HCT116 (cell line): ENCODE results near the gene ITGA11. TPM values are rescaled to one million over a fixed set of nuclear protein-coding genes. Genes with fewer than 3 reads are reported as not detected.

Experiments
- ATAC-seq: fragments of 200-7000 bp; cut with Tn5 transposase; 2 replicates; pipeline ENCODE4 v1.9.1; 2020; ENCODE audit warnings: mild to moderate bottlenecking, moderate library complexity
- BruUV-seq: library from RNA; stranded (reverse); fragments of 400-500 nt; replicated peaks from 2 replicates; lab custom pipeline; 2021; lab: Mats Ljungman, UMichigan
- CTCF ChIA-PET: fragments of 300-600 bp; sonication (Branson Sonifier 250); formaldehyde crosslinking; loops from one replicate; lab custom pipeline; 2021; ENCODE audit warnings: antibody characterized with exemption; lab: Charles Lee
- POLR2A ChIA-PET: fragments of 300-600, 350-600 bp; sonication (Branson Sonifier 250); formaldehyde crosslinking; loops from one replicate; lab custom pipeline; 2021; ENCODE audit warnings: antibody characterized with exemption; lab: Charles Lee
- RAD21 ChIA-PET, 2 experiments: fragments of 300-600 bp; sonication (Branson Sonifier 250); formaldehyde crosslinking; loops; one replicate each; lab custom pipeline; 2023; ENCODE audit warnings: low total read pairs in 2 of 2; ENCODE audit not compliant: uncharacterized antibody in 2 of 2, unreplicated experiment in 2 of 2, low non-redundant PET in 1 of 2; lab: Charles Lee
- DNase-seq: peaks from one replicate; pipeline ENCODE4 v3.0.0-alpha.2; 2010; ENCODE audit warnings: low read depth, low spot score
- H2AFZ ChIP-seq: fragments of 200-600 bp; shearing (Covaris generic), sonication (generic); 2 replicates; pipeline ENCODE4 v1.6.1; 2017; ENCODE audit warnings: low read depth, mixed run types, mixed read lengths, antibody characterized with exemption, low read length; ENCODE audit not compliant: poor library complexity, severe bottlenecking
- H3K27ac ChIP-seq: 2 replicates; pipeline ENCODE4 v1.5.1; 2012; ENCODE audit warnings: low read depth, low read length
- H3K27me3 ChIP-seq: fragments of 200-600 bp; sonication (generic); 2 replicates; pipeline ENCODE4 v1.6.1; 2016; ENCODE audit warnings: mixed run types, low read length, mixed read lengths; ENCODE audit not compliant: insufficient read depth
- H3K36me3 ChIP-seq, 2 experiments: fragments of 200-500 bp in 1 of 2; fragments of 200-600 bp in 1 of 2; sonication (Bioruptor generic) in 1 of 2; sonication (generic) in 1 of 2; 2 replicates each; pipeline versions ENCODE4 v1.5.1 to v1.6.1; 2014 to 2016; ENCODE audit warnings: low read length in 2 of 2, inconsistent platforms in 1 of 2, mixed read lengths in 1 of 2, mixed run types in 1 of 2; ENCODE audit not compliant: insufficient read depth in 2 of 2, control insufficient read depth in 1 of 2
- H3K4me1 ChIP-seq, 2 experiments: fragments of 200-600 bp in 1 of 2; sonication (generic) in 1 of 2; 2 replicates each; pipeline versions ENCODE4 v1.5.1 to v1.6.1; 2012 to 2017; ENCODE audit warnings: low read length in 2 of 2, inconsistent platforms in 1 of 2, mild to moderate bottlenecking in 1 of 2, mixed read lengths in 1 of 2, mixed run types in 1 of 2, moderate library complexity in 1 of 2; ENCODE audit not compliant: insufficient read depth in 2 of 2, control insufficient read depth in 1 of 2
- H3K4me2 ChIP-seq: fragments of 200-600 bp; sonication (generic); 2 replicates; pipeline ENCODE4 v1.6.1; 2017; ENCODE audit warnings: mixed run types, low read length, mixed read lengths
- H3K4me3 ChIP-seq, 2 experiments: fragments of 200-600 bp in 1 of 2; sonication (generic) in 1 of 2; replicated peaks in 1 of 2; 2 replicates each; pipeline ENCODE4 v1.5.1; 2011 to 2016; ENCODE audit warnings: low read length in 2 of 2, control low read depth in 1 of 2, low read depth in 1 of 2, mild to moderate bottlenecking in 1 of 2, mixed read lengths in 1 of 2, mixed run types in 1 of 2
- H3K79me2 ChIP-seq: fragments of 200-600 bp; sonication (generic); 2 replicates; pipeline ENCODE4 v1.6.1; 2017; ENCODE audit warnings: mild to moderate bottlenecking, mixed run types, low read length, moderate library complexity, mixed read lengths; ENCODE audit not compliant: insufficient read depth
- H3K9ac ChIP-seq: fragments of 200-600 bp; sonication (generic); 2 replicates; pipeline ENCODE4 v1.6.1; 2016; ENCODE audit warnings: low read length, mixed read lengths
- H3K9me2 ChIP-seq: fragments of 200-600 bp; sonication (generic), shearing (Covaris generic); 2 replicates; pipeline ENCODE4 v1.6.1; 2017; ENCODE audit warnings: mixed run types, mild to moderate bottlenecking, moderate library complexity; ENCODE audit not compliant: insufficient read depth
- H3K9me3 ChIP-seq, 2 experiments: fragments of 200-500 bp in 1 of 2; fragments of 200-600 bp in 1 of 2; sonication (Bioruptor generic) in 1 of 2; sonication (generic) in 1 of 2; 2 replicates each; pipeline ENCODE4 v1.6.1; 2014 to 2017; ENCODE audit warnings: low read length in 2 of 2, mixed read lengths in 2 of 2, inconsistent platforms in 1 of 2, low read depth in 1 of 2, mild to moderate bottlenecking in 1 of 2, mixed run types in 1 of 2, moderate library complexity in 1 of 2; ENCODE audit not compliant: control insufficient read depth in 1 of 2, insufficient read depth in 1 of 2
- H4K20me1 ChIP-seq: fragments of 200-600 bp; sonication (generic), shearing (Covaris generic); 2 replicates; pipeline ENCODE4 v1.6.1; 2017; ENCODE audit warnings: mixed run types, mild to moderate bottlenecking, moderate library complexity; ENCODE audit not compliant: insufficient read depth
- CBX3 ChIP-seq: IDR thresholded peaks from 2 replicates; pipeline ENCODE4 v1.6.1; 2012; ENCODE audit warnings: low read depth
- CEBPB ChIP-seq: IDR thresholded peaks from 2 replicates; pipeline ENCODE4 v1.6.1; 2012; ENCODE audit warnings: low read depth
- JUND ChIP-seq: IDR thresholded peaks from 2 replicates; pipeline ENCODE4 v1.6.1; 2012
- ZFX ChIP-seq: fragments of 450-650 bp; IDR thresholded peaks from 2 replicates; pipeline ENCODE4 v1.6.1; 2017
- ZNF274 ChIP-seq: fragments of 200-500 bp; sonication (Bioruptor generic); IDR thresholded peaks from 2 replicates; pipeline ENCODE4 v1.6.1; 2014; ENCODE audit warnings: mild to moderate bottlenecking, low read depth, low read length, inconsistent platforms
- intact Hi-C: fragments of 100-400 bp; cut with micrococcal nuclease; formaldehyde crosslinking; loops from 2 replicates; pipeline ENCODE4 v1.10.0; 2022
- total RNA-seq: library from RNA; stranded (reverse); gene quantifications from one replicate; pipeline ENCODE4 v1.2.1, GENCODE V29; 2021; ENCODE audit not compliant: unreplicated experiment

ITGA11 gene
- total RNA-seq, 1 experiment from 2014 or later = not detected

GRCh38 chr15:68354923-68355322, 77.0 kb downstream of the ITGA11 start (continued):
- TF ChIP-seq ZNF274 = no peak

- Histone ChIP-seq H3K36me3 (no peaks in the 10 kb centered on the region), H3K4me1 (peaks cover 22 to 54% of the 10 kb centered on the region in 2 experiments), H3K27me3 (no peaks in the 10 kb centered on the region), H3K79me2 (no peaks in the 10 kb centered on the region), H3K9ac (no peak overlapping the region), H4K20me1 (no peaks in the 10 kb centered on the region), H3K4me2 (peak overlapping the region; percentile 62), H2AFZ (no peak overlapping the region), H3K9me3 (no peaks in the 10 kb centered on the region), H3K4me3 (peak overlapping the region in 1 of 2 experiments; percentile 18; a peak in 1 of 4 replicates), H3K27ac (peak overlapping the region; percentile 21; the same call in 1 of the 2 replicates), H3K9me2 (no peaks in the 10 kb centered on the region)
- intact Hi-C loops = no loop called here
- ATAC-seq (peak; percentile 8; the same call in 1 of the 2 replicates), DNase-seq (no peak)
- BruUV-seq = no TSS peak
- TF ChIP-seq ZFX = no peak
- TF ChIP-seq CBX3 = 0 out of 2 replicates have a peak, but pooled peaks have one; percentile 8
- ChIA-PET POLR2A (no interaction called here), CTCF (interaction anchor here (1.2 kb wide), 1 partner anchor 48 kb away, joined by 4 read pairs; no protein-coding TSS in a partner anchor), RAD21 (interaction anchor here in 1 of 2 experiments (1.5 kb wide), 1 partner anchor 48 kb away, joined by 3 read pairs; no protein-coding TSS in a partner anchor)
These were observed 77.7 kb downstream of the ITGA11 start for GRCh38 chr15:68354268-68354667.

DNA sequence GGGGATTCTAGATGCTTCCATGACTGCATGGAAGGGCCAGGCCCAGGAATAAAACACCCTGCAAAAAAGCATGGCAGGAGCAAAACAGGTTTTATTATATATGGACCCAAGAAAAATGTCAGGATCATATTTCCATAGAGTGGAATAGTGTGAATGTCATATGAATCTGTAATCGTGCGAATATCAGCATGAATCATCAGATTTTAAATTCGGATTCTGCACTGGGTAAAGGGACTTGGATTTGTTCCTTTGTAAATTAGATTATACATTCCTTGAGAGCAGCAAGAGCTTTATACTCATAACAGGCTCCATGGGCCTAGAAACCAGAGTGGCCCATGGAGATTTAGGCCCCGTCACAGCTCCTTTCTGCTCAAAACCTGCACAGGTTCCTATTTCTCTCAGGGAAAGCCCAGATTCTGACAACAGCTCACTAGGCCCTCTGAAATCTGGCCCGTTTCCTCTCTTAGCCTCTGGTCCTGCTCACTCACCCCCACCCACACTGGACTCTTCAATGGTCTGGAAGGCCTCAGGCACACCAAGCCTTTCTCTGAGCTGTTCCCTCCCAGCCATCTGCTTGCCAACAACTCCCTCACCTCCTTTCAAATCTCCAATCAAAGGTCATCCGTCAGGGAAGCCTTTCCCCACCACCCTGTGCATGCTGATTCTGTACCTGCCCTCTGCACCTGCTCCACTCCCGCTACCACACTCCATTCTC, 78.4 kb downstream of the ITGA11 start:
- H3K27ac ChIP-seq = no peak overlapping the region
- no peak overlapping the region for H3K9ac ChIP-seq
- no peaks in the 10 kb centered on the region for H4K20me1 ChIP-seq
- no peak overlapping the region for H3K4me3 ChIP-seq
- ChIA-PET CTCF (interaction anchor here (0.5 to 1.2 kb wide), 2 partner anchors 47 to 1787 kb away, joined by 4 to 5 read pairs; no protein-coding TSS in a partner anchor), POLR2A (interaction anchor here (0.6 kb wide), 1 partner anchor 571 kb away, joined by 3 read pairs; no protein-coding TSS in a partner anchor), RAD21 (interaction anchor here in 1 of 2 experiments (1.5 kb wide), 1 partner anchor 47 kb away, joined by 3 read pairs; no protein-coding TSS in a partner anchor)
- TF ChIP-seq ZFX (peak; percentile 11; the same call in 1 of the 2 replicates), JUND (no peak), CEBPB (no peak)
- H3K9me3 ChIP-seq = no peaks in the 10 kb centered on the region
- H3K4me1 ChIP-seq = peaks cover 22 to 55% of the 10 kb centered on the region in 2 experiments
- no peaks in the 10 kb centered on the region for H3K9me2 ChIP-seq
- DNase-seq (no peak), ATAC-seq (no peak)
- H3K79me2 ChIP-seq = no peaks in the 10 kb centered on the region
- BruUV-seq = no TSS peak
- H3K27me3 ChIP-seq = no peaks in the 10 kb centered on the region
- H3K36me3 ChIP-seq = no peaks in the 10 kb centered on the region
- no peak overlapping the region for H2AFZ ChIP-seq
- intact Hi-C loops = no loop called here
- H3K4me2 ChIP-seq = peak overlapping the region; percentile 62; the same call in 1 of the 2 replicates
